ENCODE measurements around the gene TGFBR3L. TPM values are rescaled to one million over a fixed set of nuclear protein-coding genes. Genes with fewer than 3 reads are reported as not detected.

The TGFBR3L gene
- total and polyA plus RNA-seq, 2 of the 13 experiments (the other 11 are each of a cell fraction or from before 2014, with no cell fraction given): 0.20 to 1.0 TPM

GRCh38 chr19:7930765-7931164, 16.1 kb downstream of the TGFBR3L start:
- ChIA-PET POLR2A (interaction anchor here (2.0 to 5.2 kb wide), 3 partner anchors 11 to 27 kb away, joined by 5 to 57 read pairs (median 34); partner anchors contain the start of genes MAP2K7, SNAPC2 and TIMM44), CTCF (ENCODE audit: low intra/inter-chr PET ratio, low total read pairs) (no interaction called here)
- Histone ChIP-seq H3K4me1 (ENCODE audit: insufficient read depth, low read length) (no peaks in the 10 kb centered on the region), H2AFZ (ENCODE audit: low read length) (no peak overlapping the region), H3K79me2 (ENCODE audit: insufficient read depth, low read length) (no peaks in the 10 kb centered on the region), H3K9me3 (ENCODE audit: low read length) (no peaks in the 10 kb centered on the region), H3K36me3 (replicated peaks in 1 of 2; ENCODE audit: control insufficient read depth in 1 of 2, insufficient read depth in 2 of 2, low read length in 2 of 2) (peaks cover 34 to 52% of the 10 kb centered on the region in 2 experiments; a peak in 4 of 5 replicates), H3K9ac (ENCODE audit: insufficient read depth, low read depth, low read length) (no peak overlapping the region), H3K27ac (ENCODE audit: extremely low read length, insufficient read depth, low read length) (no peak overlapping the region), H3K4me3 (replicated peaks in 1 of 3; ENCODE audit: insufficient read depth in 1 of 3, low read depth in 2 of 3, low read length in 3 of 3) (no peak overlapping the region), H3K4me2 (ENCODE audit: low read depth, low read length) (no peak overlapping the region), H3K27me3 (ENCODE audit: control insufficient read depth in 1 of 2, insufficient read depth in 2 of 2, low read length in 2 of 2) (no peaks in the 10 kb centered on the region), H4K20me1 (ENCODE audit: insufficient read depth, low read length) (no peaks in the 10 kb centered on the region)
- no peak for DNase-seq (ENCODE audit: low spot score)
- FAIRE-seq: no peak
- WGBS (ENCODE audit: low lambda C conversion rate): 87% methylated on average over 7 of the region's 7 CpGs
- BruUV-seq (replicated peaks): no TSS peak
- intact Hi-C loops (cut with micrococcal nuclease; ENCODE audit: unreplicated experiment) (no loop called here), in situ Hi-C loops (cut with HindIII; ENCODE audit: extremely low pct_ligation_motif_present, low pct_unique_long_range_greater_than_20kb) (no loop called here)
- no peak for ATAC-seq
- TF ChIP-seq YEATS2 (CRISPR knock-in tag; IDR thresholded peaks at IDR 0.05; ENCODE audit: borderline replicate concordance): no peak
- TF ChIP-seq, protein P1, sequence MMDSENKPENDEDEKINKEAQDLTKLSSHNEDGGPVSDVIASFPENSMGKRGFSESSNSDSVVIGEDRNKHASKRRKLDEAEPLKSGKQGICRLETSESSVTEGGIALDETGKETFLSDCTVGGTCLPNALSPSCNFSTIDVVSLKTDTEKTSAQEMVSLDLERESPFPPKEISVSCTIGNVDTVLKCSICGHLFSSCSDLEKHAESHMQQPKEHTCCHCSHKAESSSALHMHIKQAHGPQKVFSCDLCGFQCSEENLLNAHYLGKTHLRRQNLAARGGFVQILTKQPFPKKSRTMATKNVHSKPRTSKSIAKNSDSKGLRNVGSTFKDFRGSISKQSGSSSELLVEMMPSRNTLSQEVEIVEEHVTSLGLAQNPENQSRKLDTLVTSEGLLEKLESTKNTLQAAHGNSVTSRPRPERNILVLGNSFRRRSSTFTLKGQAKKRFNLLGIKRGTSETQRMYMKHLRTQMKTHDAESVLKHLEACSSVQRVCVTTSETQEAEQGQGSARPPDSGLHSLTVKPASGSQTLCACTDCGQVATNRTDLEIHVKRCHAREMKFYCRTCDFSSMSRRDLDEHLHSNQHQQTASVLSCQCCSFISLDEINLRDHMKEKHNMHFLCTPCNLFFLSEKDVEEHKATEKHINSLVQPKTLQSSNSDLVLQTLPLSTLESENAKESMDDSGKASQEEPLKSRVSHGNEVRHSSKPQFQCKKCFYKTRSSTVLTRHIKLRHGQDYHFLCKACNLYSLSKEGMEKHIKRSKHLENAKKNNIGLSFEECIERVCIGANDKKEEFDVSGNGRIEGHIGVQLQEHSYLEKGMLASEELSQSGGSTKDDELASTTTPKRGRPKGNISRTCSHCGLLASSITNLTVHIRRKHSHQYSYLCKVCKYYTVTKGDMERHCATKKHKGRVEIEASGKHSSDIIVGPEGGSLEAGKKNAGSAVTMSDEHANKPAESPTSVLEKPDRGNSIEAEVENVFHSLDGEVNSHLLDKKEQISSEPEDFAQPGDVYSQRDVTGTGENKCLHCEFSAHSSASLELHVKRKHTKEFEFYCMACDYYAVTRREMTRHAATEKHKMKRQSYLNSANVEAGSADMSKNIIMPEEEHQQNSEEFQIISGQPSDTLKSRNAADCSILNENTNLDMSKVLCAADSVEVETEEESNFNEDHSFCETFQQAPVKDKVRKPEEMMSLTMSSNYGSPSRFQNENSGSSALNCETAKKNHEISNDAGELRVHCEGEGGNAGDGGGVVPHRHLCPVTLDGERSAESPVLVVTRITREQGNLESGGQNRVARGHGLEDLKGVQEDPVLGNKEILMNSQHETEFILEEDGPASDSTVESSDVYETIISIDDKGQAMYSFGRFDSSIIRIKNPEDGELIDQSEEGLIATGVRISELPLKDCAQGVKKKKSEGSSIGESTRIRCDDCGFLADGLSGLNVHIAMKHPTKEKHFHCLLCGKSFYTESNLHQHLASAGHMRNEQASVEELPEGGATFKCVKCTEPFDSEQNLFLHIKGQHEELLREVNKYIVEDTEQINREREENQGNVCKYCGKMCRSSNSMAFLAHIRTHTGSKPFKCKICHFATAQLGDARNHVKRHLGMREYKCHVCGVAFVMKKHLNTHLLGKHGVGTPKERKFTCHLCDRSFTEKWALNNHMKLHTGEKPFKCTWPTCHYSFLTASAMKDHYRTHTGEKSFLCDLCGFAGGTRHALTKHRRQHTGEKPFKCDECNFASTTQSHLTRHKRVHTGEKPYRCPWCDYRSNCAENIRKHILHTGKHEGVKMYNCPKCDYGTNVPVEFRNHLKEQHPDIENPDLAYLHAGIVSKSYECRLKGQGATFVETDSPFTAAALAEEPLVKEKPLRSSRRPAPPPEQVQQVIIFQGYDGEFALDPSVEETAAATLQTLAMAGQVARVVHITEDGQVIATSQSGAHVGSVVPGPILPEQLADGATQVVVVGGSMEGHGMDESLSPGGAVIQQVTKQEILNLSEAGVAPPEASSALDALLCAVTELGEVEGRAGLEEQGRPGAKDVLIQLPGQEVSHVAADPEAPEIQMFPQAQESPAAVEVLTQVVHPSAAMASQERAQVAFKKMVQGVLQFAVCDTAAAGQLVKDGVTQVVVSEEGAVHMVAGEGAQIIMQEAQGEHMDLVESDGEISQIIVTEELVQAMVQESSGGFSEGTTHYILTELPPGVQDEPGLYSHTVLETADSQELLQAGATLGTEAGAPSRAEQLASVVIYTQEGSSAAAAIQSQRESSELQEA (CRISPR knock-in tag; IDR thresholded peaks at IDR 0.05; ENCODE audit: not compliant biosample characterization): no peak
- no peak for TF ChIP-seq REL (CRISPR knock-in tag; conservative IDR thresholded peaks at IDR 0.05)
- TF ChIP-seq ZNF362 (CRISPR knock-in tag; IDR thresholded peaks at IDR 0.05; ENCODE audit: borderline replicate concordance): no peak
- TF ChIP-seq ZNF563 (CRISPR knock-in tag; IDR thresholded peaks at IDR 0.05): no peak
- no peak for TF ChIP-seq ZNF614 (CRISPR knock-in tag; IDR thresholded peaks at IDR 0.05; ENCODE audit: borderline replicate concordance)
- TF ChIP-seq DNMT3B (CRISPR knock-in tag; conservative IDR thresholded peaks at IDR 0.05): no peak
- no peak for TF ChIP-seq CHD4 (IDR thresholded peaks at IDR 0.05; ENCODE audit: borderline replicate concordance, low read length)
- no peak for TF ChIP-seq AKNA (CRISPR knock-in tag; IDR thresholded peaks at IDR 0.05; ENCODE audit: borderline replicate concordance)

Measured in HepG2 (cell line).